Fibroblast of pulmonary artery (primary cell): ENCODE results near the gene COG5.

ENCODE experiments used
- DNase-seq: peaks from one replicate; pipeline ENCODE4 v3.0.0-alpha.2; 2010; ENCODE audit warnings: low read depth
- H3K4me3 ChIP-seq: replicated peaks from 2 replicates; pipeline ENCODE4 v1.5.1; 2011; ENCODE audit warnings: low read depth, mild to moderate bottlenecking, control low read depth, low read length, moderate library complexity
- CTCF ChIP-seq: IDR thresholded peaks from 2 replicates; pipeline ENCODE4 v1.5.1; 2011; ENCODE audit warnings: mild to moderate bottlenecking, control low read depth, low read length, inconsistent platforms; ENCODE audit errors: missing control alignments

The COG5 gene

GRCh38 chr7:107315716-107316220 lies 248.0 kb downstream of the COG5 start:
- H3K4me3 ChIP-seq, result no peak overlapping the region
- no peak for DNase-seq
- no peak for TF ChIP-seq CTCF

GRCh38 chr7:107313355-107313754 lies 250.4 kb downstream of the COG5 start:
- DNase-seq, result no peak
- no peak overlapping the region for H3K4me3 ChIP-seq
- no peak for TF ChIP-seq CTCF

- DNase-seq, result peak; percentile 12
- no peak for TF ChIP-seq CTCF
- no peak overlapping the region for H3K4me3 ChIP-seq
These were observed 251.3 kb downstream of the COG5 start for GRCh38 chr7:107312418-107312817.

- no peak for DNase-seq
- TF ChIP-seq CTCF, result no peak
- no peak overlapping the region for H3K4me3 ChIP-seq
These were observed 254.4 kb downstream of the COG5 start for GRCh38 chr7:107309296-107309695.

- H3K4me3 ChIP-seq, result no peak overlapping the region
- TF ChIP-seq CTCF, result no peak
- no peak for DNase-seq
These were observed 259.1 kb downstream of the COG5 start for GRCh38 chr7:107304636-107305035.

GRCh38 chr7:107304063-107304462 lies 259.7 kb downstream of the COG5 start:
- H3K4me3 ChIP-seq, result no peak overlapping the region
- no peak for DNase-seq
- TF ChIP-seq CTCF, result no peak

- no peak for DNase-seq
- TF ChIP-seq CTCF, result no peak
- H3K4me3 ChIP-seq, result no peak overlapping the region
These were observed 261.4 kb downstream of the COG5 start for GRCh38 chr7:107302250-107302847.
